ENCODE results near the gene CCNB2.

DNA sequence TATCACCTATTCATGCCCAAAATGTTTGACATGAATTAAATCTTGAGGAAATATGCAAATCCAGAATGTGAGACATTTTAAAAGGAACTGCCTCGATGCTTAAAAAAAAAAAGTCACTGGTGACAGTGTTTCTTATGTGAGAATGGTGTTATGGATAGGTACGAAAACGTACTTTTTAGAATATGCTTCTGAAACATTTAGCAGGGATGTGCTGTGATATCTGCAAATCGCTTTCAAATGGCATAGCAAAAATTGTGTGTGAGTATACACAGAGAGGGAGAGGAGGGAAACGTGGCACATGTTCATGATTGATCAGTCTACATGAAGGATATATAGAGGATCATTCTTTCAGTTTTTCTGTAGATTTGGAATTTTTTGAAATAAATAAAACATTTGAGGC, 16.0 kb downstream of the CCNB2 start:
- TF ChIP-seq, protein P1, sequence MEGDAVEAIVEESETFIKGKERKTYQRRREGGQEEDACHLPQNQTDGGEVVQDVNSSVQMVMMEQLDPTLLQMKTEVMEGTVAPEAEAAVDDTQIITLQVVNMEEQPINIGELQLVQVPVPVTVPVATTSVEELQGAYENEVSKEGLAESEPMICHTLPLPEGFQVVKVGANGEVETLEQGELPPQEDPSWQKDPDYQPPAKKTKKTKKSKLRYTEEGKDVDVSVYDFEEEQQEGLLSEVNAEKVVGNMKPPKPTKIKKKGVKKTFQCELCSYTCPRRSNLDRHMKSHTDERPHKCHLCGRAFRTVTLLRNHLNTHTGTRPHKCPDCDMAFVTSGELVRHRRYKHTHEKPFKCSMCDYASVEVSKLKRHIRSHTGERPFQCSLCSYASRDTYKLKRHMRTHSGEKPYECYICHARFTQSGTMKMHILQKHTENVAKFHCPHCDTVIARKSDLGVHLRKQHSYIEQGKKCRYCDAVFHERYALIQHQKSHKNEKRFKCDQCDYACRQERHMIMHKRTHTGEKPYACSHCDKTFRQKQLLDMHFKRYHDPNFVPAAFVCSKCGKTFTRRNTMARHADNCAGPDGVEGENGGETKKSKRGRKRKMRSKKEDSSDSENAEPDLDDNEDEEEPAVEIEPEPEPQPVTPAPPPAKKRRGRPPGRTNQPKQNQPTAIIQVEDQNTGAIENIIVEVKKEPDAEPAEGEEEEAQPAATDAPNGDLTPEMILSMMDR (IDR thresholded peaks at IDR 0.05), result no peak
- TF ChIP-seq POLR2A (IDR thresholded peaks at IDR 0.05), result no peak

All from thyroid gland (tissue), 4 donors.